Lower leg skin (tissue), 4 donors: ENCODE results near the gene MAP4K3. TPM values are rescaled to one million over a fixed set of nuclear protein-coding genes. Genes with fewer than 3 reads are reported as not detected.

Source experiments
- DNase-seq, 2 donors: peaks; one replicate each; pipeline ENCODE4 v3.0.0-alpha.2; 2019; ENCODE audit warnings: low spot score in 2 of 2
- H3K4me3 ChIP-seq: fragments of 200-600 bp; sonication (generic); 2 replicates; pipeline ENCODE4 v1.5.1; 2017; ENCODE audit warnings: mild to moderate bottlenecking, low read depth; ENCODE audit not compliant: poor library complexity, severe bottlenecking
- POLR2A ChIP-seq, 2 donors: fragments of 450-650 bp; IDR thresholded peaks; one replicate each; pipeline ENCODE4 v1.6.1; 2016 to 2017; ENCODE audit warnings: antibody characterized with exemption in 2 of 2, mild to moderate bottlenecking in 1 of 2, moderate library complexity in 1 of 2
- WGBS, 2 donors: methylation state at CpG; one replicate each; pipeline ENCODE4 v1.1.5; 2018; 5-methylcytosine and 5-hydroxymethylcytosine counted together
- intact Hi-C: fragments of 100-400 bp; cut with DNase I; formaldehyde crosslinking; loops from one replicate; pipeline ENCODE4 v1.15.0; 2023; ENCODE audit warnings: low total_unique reads
- total RNA-seq, 4 donors: library from RNA; depleted of rRNA; stranded (reverse); fragments of >200 nt; gene quantifications; one replicate each; pipeline ENCODE4 v1.1.0, GENCODE V29; 2016
- TF ChIP-seq, protein P1 (sequence below), 3 donors: fragments of 450-650 bp; IDR thresholded peaks; one replicate each; pipeline ENCODE4 v1.5.1; 2016; ENCODE audit warnings: antibody characterized with exemption in 3 of 3, mild to moderate bottlenecking in 3 of 3, moderate library complexity in 2 of 3

MAP4K3 gene
- total RNA-seq, 4 donors from 2014 or later, result 43.1 to 68.8 (median 45.6) TPM

DNA sequence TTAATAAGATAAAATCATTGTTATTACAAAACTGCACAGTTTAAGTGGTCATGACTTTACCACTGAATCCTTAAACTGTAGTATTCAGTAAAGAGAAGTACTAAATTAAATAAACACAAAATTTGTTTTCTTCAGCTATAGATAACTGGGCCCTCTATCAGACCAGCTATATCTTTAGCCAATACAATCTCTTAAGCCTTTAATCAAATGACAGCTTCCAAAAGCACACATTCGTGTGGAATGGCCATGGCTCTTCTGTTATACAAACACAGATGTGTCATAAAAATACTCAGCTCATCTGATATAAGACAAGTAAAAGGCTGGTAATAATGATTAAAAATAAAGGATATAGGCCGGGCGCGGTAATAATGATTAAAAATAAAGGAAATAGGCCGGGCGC lies 135.7 kb downstream of the MAP4K3 start:
- no peak for DNase-seq
- WGBS, 2 donors, result 93% methylated on average over 6 of the region's 6 CpGs
- intact Hi-C loops, result no loop called here
- H3K4me3 ChIP-seq, result no peak overlapping the region
- TF ChIP-seq POLR2A (IDR thresholded peaks at IDR 0.05), result no peak

DNA sequence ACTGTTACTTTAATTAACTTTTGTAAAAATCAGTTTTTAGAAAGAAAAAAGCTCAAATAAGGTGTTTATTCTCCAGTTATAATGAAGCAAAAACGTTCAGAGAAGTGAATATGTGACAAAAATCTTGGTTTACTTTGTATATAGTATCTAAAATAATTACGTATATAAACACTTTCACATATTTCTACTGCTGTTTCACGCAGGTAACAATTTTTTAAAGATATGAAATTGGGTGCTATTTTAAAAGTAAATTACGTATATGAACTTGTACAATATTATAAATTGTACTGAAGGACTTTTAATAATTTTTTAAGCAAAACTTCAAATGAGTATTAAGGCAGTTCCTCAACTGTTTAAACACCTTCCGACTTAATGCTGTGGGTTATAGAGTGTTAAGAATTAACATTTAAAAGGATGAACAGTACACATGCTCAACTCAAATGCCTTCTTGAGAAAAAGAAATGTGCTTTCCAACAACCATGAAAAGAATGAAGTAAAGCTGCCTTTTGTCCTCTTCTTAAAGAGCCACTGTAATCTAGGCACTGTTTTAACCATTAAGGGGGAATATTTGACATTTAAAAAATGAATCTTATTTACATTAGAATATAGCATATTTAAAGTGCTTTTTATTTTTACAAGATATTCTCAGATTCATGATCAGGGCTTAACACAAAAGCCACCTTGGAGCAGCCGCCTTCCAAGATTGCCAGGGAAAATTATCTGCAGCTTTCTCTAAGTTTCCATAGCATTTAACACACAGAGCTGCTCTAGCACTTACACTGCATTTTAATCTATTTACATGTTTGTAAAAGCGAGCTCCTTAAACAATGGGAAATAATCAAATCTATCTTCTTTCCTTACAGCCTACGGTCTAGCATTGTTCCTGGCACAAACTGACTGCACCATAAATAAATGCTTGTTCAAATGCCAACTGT lies 136.8 kb downstream of the MAP4K3 start:
- H3K4me3 ChIP-seq, result no peak overlapping the region
- no peak for DNase-seq
- intact Hi-C loops, result no loop called here
- 83 to 87% methylated on average over 8 of the region's 8 CpGs for WGBS, 2 donors
- no peak for TF ChIP-seq POLR2A (IDR thresholded peaks at IDR 0.05)
- TF ChIP-seq, protein P1, sequence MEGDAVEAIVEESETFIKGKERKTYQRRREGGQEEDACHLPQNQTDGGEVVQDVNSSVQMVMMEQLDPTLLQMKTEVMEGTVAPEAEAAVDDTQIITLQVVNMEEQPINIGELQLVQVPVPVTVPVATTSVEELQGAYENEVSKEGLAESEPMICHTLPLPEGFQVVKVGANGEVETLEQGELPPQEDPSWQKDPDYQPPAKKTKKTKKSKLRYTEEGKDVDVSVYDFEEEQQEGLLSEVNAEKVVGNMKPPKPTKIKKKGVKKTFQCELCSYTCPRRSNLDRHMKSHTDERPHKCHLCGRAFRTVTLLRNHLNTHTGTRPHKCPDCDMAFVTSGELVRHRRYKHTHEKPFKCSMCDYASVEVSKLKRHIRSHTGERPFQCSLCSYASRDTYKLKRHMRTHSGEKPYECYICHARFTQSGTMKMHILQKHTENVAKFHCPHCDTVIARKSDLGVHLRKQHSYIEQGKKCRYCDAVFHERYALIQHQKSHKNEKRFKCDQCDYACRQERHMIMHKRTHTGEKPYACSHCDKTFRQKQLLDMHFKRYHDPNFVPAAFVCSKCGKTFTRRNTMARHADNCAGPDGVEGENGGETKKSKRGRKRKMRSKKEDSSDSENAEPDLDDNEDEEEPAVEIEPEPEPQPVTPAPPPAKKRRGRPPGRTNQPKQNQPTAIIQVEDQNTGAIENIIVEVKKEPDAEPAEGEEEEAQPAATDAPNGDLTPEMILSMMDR (IDR thresholded peaks at IDR 0.05), result no peak

DNA sequence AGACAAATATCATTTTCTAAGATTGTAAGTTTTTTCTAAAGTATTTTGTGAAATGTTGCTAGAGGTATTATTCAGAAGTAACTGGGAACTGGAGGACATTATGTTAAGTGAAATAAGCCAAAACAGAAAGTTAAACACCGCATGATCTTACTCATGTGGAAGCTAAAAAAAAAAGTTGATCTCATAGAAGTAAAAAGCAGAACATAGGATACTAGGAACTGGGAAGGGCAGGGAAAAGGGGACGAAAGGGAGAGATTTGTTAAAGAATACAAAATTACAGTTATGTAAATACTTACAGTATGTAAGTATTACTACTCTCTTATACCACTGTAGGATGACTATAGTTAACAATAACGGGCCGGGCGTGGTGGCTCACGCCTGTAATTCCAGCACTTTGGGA lies 146.7 kb downstream of the MAP4K3 start:
- H3K4me3 ChIP-seq, result no peak overlapping the region
- intact Hi-C loops, result no loop called here
- TF ChIP-seq, protein P1 (IDR thresholded peaks at IDR 0.05), result no peak
- no peak for TF ChIP-seq POLR2A (IDR thresholded peaks at IDR 0.05)
- 92 to 93% methylated on average over 6 of the region's 6 CpGs for WGBS, 2 donors
- no peak for DNase-seq

DNA sequence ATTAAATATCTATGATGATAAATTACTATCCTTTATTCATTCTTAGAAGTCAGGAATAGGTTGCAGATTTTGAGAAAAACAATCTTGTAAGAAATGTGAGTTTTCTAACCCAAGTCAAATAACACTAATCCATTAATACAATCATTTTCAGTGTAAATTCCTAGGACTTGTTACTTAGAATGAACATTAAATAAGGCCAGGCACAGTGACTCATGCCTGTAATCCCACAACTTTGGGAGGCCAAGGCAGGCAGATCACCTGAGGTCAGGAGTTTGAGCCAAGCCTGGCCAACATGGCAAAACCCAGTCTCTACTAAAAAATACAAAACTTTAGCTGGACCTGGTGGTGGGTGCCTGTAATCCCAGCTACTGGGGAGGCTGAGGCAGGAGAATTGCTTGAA lies 147.5 kb downstream of the MAP4K3 start:
- intact Hi-C loops, result no loop called here
- DNase-seq, result no peak
- H3K4me3 ChIP-seq, result no peak overlapping the region
- TF ChIP-seq, protein P1 (IDR thresholded peaks at IDR 0.05), result no peak
- no peak for TF ChIP-seq POLR2A (IDR thresholded peaks at IDR 0.05)

DNA sequence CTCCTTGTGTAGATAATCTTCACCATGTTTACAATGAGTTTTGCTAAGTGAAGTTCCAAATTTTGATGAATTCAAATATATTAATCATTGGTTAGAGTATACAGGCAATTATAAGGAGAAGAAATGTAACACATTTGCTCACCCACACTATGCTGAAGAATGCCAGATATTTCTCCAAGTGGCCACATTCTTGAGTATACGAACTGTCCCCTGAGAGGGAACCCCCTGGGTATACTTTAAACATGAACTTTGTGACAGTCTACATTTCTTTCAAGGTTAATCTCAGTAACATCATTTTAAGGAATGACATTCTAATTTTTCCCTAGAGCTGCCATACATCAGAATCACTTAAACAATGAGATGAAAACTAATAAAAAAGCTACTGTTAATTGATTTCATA lies 153.5 kb downstream of the MAP4K3 start:
- intact Hi-C loops, result no loop called here
- WGBS, 2 donors, result 90 to 91% methylated on average over 1 of the region's 1 CpG
- TF ChIP-seq, protein P1 (IDR thresholded peaks at IDR 0.05), result no peak
- TF ChIP-seq POLR2A (IDR thresholded peaks at IDR 0.05), result no peak
- DNase-seq, result no peak
- no peak overlapping the region for H3K4me3 ChIP-seq

DNA sequence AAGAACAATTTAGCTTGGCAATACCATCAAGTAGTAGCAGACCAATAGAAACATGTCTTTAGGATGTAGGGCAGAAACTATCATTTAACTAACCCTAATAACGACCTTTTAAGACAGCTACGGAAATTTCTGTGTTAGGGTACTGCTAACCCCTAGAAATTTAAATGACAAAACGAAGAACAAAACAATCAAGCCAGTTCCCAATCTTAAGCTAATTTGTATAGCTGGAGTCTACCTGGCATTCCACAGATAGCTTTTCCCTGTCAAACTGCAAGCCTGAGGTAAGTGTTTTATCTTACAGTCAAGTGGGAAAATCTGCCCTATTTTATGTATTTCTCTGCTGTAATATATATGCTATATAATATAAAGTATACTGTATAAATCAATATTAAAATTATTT lies 155.7 kb downstream of the MAP4K3 start:
- intact Hi-C loops, result no loop called here
- no peak overlapping the region for H3K4me3 ChIP-seq
- TF ChIP-seq POLR2A (IDR thresholded peaks at IDR 0.05), result no peak
- TF ChIP-seq, protein P1 (IDR thresholded peaks at IDR 0.05), result no peak
- DNase-seq, result no peak
- WGBS, 2 donors, result 92 to 93% methylated on average over 3 of the region's 3 CpGs
